ENCODE measurements around the gene SEM1. TPM values are rescaled to one million over a fixed set of nuclear protein-coding genes. Genes with fewer than 3 reads are reported as not detected.
A peak's percentile ranks its signal among the peaks of the same experiment; 100 is the strongest.

The SEM1 gene
- total and polyA plus RNA-seq, 2 donors (not counting 3 experiments of a cell fraction or from before 2014, with no cell fraction given): 16.7 to 81.6 TPM

DNA sequence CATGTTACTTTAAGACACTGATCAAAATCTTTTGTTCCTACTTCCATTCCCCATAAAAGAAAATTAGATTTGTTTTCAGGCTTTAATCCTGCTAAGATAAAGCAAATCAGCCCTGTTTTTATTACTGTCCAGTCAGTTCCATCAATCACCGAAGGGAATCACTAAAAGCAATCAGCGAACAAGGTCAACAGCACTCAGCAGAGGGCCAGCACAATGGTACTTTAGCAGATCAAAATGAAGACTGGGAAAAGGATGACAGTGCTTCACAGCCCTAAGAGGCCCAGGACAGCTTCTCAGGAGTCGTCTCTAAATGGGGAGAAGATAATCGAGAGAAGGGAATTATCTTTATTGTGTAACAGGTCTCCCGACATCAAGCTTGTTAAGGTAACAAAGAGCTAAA lies 32.7 kb downstream of the SEM1 start:
- Histone ChIP-seq H3K9ac (replicated peaks; ENCODE audit: extremely low read depth, insufficient read depth, low read length) (no peak overlapping the region), H3K9me1 (replicated peaks; ENCODE audit: control insufficient read depth, extremely low read depth, insufficient read depth, low read length) (no peaks in the 10 kb centered on the region), H3K4me2 (ENCODE audit: insufficient read depth, low read length) (no peak overlapping the region), H3K79me2 (ENCODE audit: control insufficient read depth, insufficient read depth, low read length) (no peaks in the 10 kb centered on the region), H3K27me3 (ENCODE audit: control insufficient read depth in 2 of 2, insufficient read depth in 2 of 2, low read length in 2 of 2) (no peaks in the 10 kb centered on the region), H3K4me3 (replicated peaks in 1 of 3; ENCODE audit: insufficient read depth in 1 of 3, low read depth in 1 of 3, low read length in 3 of 3) (no peak overlapping the region), H3K36me3 (ENCODE audit: control insufficient read depth in 2 of 2, extremely low read depth in 1 of 2, insufficient read depth in 2 of 2, low read length in 2 of 2) (no peaks in the 10 kb centered on the region), H3K4me1 (ENCODE audit: control insufficient read depth, extremely low read depth, insufficient read depth, low read length) (peaks cover 28% of the 10 kb centered on the region), H4K20me1 (replicated peaks; ENCODE audit: control insufficient read depth, extremely low read depth, insufficient read depth, low read length) (no peaks in the 10 kb centered on the region), H3K9me3 (replicated peaks; ENCODE audit: control insufficient read depth, insufficient read depth, low read length) (no peaks in the 10 kb centered on the region), H3K27ac (ENCODE audit: insufficient read depth, low read depth, low read length) (no peak overlapping the region), H2AFZ (ENCODE audit: low read depth, low read length) (no peak overlapping the region)
- FAIRE-seq (no peak), DNase-seq (ENCODE audit: low read depth, low spot score) (no peak)
- TF ChIP-seq MAX (IDR thresholded peaks at IDR 0.05; ENCODE audit: insufficient read depth, insufficient read length): no peak
- intact Hi-C loops (cut with micrococcal nuclease): loop anchor here (10.0 kb wide), 2 partner anchors 348 to 352 kb away; partner anchors contain the start of genes DLX5 and SLC25A13
- dilution Hi-C loops (cut with MboI; ENCODE audit: extremely low pct_ligation_motif_present, low sequenced_read_pairs): no loop called here
- POLR2A ChIA-PET: no interaction called here
- CTCF ChIA-PET: no interaction called here
- no TSS peak for BruUV-seq (replicated peaks)

- Histone ChIP-seq H3K27me3 (ENCODE audit: control insufficient read depth in 2 of 2, insufficient read depth in 2 of 2, low read length in 2 of 2) (no peaks in the 10 kb centered on the region), H4K20me1 (replicated peaks; ENCODE audit: control insufficient read depth, extremely low read depth, insufficient read depth, low read length) (no peaks in the 10 kb centered on the region), H3K9ac (replicated peaks; ENCODE audit: extremely low read depth, insufficient read depth, low read length) (no peak overlapping the region), H3K9me1 (replicated peaks; ENCODE audit: control insufficient read depth, extremely low read depth, insufficient read depth, low read length) (no peaks in the 10 kb centered on the region), H3K36me3 (ENCODE audit: control insufficient read depth in 2 of 2, extremely low read depth in 1 of 2, insufficient read depth in 2 of 2, low read length in 2 of 2) (no peaks in the 10 kb centered on the region), H3K9me3 (replicated peaks; ENCODE audit: control insufficient read depth, insufficient read depth, low read length) (no peaks in the 10 kb centered on the region), H3K4me1 (ENCODE audit: control insufficient read depth, extremely low read depth, insufficient read depth, low read length) (peaks cover 28% of the 10 kb centered on the region), H3K4me2 (ENCODE audit: insufficient read depth, low read length) (peak overlapping the region; percentile 30), H2AFZ (ENCODE audit: low read depth, low read length) (no peak overlapping the region), H3K4me3 (replicated peaks in 1 of 3; ENCODE audit: insufficient read depth in 1 of 3, low read depth in 1 of 3, low read length in 3 of 3) (no peak overlapping the region), H3K79me2 (ENCODE audit: control insufficient read depth, insufficient read depth, low read length) (no peaks in the 10 kb centered on the region), H3K27ac (ENCODE audit: insufficient read depth, low read depth, low read length) (no peak overlapping the region)
- POLR2A ChIA-PET: interaction anchor here (1.3 kb wide), 1 partner anchor 33 kb away, joined by 3 read pairs; no protein-coding TSS in a partner anchor
- intact Hi-C loops (cut with micrococcal nuclease): loop anchor here (10.0 kb wide), 2 partner anchors 349 to 351 kb away; partner anchors contain the start of genes DLX5 and SLC25A13
- CTCF ChIA-PET: interaction anchor here (0.9 to 1.8 kb wide), 5 partner anchors 9 to 600 kb away, joined by 4 to 6 read pairs (median 4); no protein-coding TSS in a partner anchor
- DNase-seq (ENCODE audit: low read depth, low spot score) (peak; percentile 39), FAIRE-seq (no peak)
- dilution Hi-C loops (cut with MboI; ENCODE audit: extremely low pct_ligation_motif_present, low sequenced_read_pairs): no loop called here
- no TSS peak for BruUV-seq (replicated peaks)
- TF ChIP-seq FOS (IDR thresholded peaks at IDR 0.05; ENCODE audit: borderline replicate concordance, insufficient read depth, low read length) (no peak), GATA2 (IDR thresholded peaks at IDR 0.05; ENCODE audit: insufficient read depth, insufficient read length, low read depth, low read length) (no peak), JUN (IDR thresholded peaks at IDR 0.05; ENCODE audit: borderline replicate concordance, insufficient read depth, insufficient read length, low read depth) (no peak)
Observed at GRCh38 chr7:96675548-96675947, 34.1 kb downstream of the SEM1 start.
